NAMALWA (cell line): ENCODE data around the gene MAST2.
"Not testable (repeated sequence)": the region's sequence is repeated elsewhere in the genome, so short reads cannot be mapped to it uniquely, and the experiment has no call there.

Source experiments
- DNase-seq: peaks from one replicate; pipeline ENCODE4 v3.0.0-alpha.2; 2015; ENCODE audit warnings: low spot score

Gene MAST2

GRCh38 chr1:45938029-45938428 is 134.6 kb downstream of the MAST2 start:
- DNase-seq: no peak

GRCh38 chr1:45942411-45942810 is 139.0 kb downstream of the MAST2 start:
- DNase-seq: no peak

DNA sequence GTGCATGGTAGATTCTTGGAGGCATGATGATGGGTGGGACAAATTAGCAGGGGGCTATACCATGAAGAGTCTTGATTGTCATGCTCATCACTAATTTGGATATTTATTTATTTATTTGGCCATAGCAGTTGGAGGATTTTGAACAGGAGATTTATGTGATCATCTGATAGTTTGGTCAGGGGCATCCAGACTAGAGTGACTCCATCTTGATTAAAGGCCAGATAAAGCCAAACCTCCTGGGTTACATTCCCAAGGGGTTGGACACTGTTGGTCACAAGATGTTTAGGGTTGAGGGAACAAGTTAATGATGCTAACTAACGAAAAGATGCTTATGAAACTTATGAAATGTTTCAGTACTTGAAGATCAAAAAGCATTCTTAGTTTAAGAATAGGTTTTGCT is 139.8 kb downstream of the MAST2 start:
- DNase-seq: no peak

DNA sequence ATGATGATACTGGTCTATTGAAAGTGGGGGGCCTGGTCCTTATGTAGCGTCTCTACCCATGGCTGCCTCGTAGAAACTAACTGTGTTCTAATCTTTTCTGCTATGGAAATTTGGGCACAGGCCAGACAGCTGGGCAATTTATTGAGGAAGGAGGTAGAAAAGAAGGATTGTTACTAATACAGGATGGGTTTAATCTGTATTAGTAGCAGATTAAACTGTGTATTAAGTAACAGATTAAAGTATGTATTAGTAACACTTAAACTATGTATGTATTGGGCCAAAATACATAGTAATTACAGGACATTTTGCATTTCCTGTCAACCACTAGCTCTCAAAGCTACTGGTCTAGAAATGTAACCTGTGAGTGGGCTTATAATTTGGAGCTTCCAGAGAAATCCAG is 142.0 kb downstream of the MAST2 start:
- no peak for DNase-seq

- DNase-seq: not testable (repeated sequence)
These were observed 146.1 kb downstream of the MAST2 start for GRCh38 chr1:45949462-45949861.

- DNase-seq: no peak
These were observed 148.7 kb downstream of the MAST2 start for GRCh38 chr1:45952072-45952471.

DNA sequence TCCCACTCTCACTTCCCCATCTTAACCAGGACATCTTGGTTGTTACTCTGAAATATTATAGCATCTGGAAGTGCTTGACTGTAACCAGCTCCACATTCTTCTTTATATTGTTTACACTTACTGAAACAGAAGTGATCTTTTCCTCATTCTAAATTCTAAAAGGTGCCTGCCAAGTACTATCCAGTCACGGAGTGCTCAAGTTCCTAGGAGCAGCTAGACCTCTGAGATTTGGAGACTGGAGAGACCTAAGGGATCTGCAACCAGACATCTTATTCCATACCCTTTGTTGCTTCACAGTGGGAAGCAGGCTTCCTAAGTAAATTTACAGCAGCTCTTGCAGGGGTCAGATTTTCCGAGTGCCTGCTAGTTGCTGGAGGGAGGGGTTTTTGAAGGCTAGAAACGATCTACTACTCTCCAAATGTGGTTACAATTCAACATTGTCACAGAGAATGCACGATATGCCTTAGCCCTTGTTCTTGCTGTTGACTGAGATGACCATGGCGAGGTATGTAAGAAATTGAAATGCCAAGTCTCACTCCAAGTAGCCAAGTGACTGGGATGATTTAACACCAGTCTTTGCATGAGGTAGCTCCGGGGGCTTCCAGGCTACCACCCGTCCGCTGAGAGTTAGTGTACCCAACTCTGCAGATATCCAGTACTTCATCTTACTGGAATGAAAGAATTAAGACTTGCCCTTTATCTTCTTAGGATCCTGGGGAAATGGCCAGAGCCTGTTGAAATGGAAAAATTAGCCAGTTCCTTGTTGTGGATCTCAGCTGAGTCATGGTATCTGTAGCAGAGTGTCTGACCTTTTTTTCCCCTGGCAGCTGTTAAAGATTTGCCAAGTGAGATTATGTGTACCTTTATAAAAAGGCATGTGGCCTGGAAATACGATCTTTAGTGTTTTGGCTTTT is 150.8 kb downstream of the MAST2 start:
- DNase-seq: no peak

- no peak for DNase-seq
These were observed 154.3 kb downstream of the MAST2 start for GRCh38 chr1:45957684-45958083.

GRCh38 chr1:45958317-45958716 is 154.9 kb downstream of the MAST2 start:
- DNase-seq: no peak

GRCh38 chr1:45960930-45961715 is 157.7 kb downstream of the MAST2 start:
- DNase-seq: no peak

GRCh38 chr1:45961936-45962335 is 158.5 kb downstream of the MAST2 start:
- DNase-seq: not testable (repeated sequence)

GRCh38 chr1:45968941-45969666 is 165.7 kb downstream of the MAST2 start:
- DNase-seq: no peak

DNA sequence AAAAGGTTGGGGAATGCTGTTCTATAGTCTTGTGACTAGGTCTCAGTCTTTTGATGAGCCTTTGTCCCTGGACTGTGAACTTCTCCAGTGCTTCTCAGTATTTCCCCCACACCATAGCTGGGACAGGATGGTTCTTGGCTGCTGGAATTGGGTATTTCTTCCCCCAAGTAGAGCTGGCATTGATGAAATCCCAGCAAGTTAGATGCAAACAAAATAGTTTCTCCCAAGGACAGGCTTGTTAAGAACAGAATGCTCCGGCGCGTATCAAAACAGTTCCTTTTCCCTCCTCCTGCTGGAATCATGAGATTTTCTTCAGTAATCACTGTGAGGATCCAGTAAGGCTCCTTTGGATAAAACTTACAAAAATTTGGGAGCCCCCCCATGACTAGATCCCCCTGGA is 166.5 kb downstream of the MAST2 start:
- DNase-seq: no peak

- DNase-seq: no peak
These were observed 167.9 kb downstream of the MAST2 start for GRCh38 chr1:45971335-45971734.

DNA sequence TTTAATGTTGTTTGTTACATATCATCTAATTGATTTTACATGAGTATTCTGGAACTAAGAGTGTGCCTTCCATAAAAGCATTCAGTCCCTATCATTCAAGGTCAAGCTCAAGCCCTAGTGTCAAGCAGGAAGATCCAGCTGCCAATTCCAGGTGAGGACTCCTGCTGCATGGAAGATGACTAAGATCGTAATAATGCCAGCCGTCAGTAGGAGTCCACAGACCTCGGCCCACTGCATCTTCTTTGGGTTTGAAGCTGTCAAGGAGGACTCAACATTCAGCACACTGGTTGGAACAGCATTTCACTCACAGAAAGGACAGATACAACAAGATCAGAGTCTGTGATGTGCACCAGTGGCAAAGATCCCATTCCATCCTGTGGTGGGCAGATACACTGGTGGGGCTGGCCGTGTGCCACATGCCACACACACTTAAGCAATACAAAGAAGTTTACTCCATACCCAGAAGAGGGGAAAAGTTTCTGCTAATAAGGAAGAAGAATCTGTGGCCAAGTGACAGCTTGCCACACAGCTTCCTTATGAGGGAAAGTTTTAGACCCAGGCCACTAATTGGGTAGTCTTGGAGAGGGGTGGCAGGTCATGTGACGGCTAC is 168.6 kb downstream of the MAST2 start:
- DNase-seq: no peak

- DNase-seq: no peak
These were observed 169.2 kb downstream of the MAST2 start for GRCh38 chr1:45972621-45973020.

- DNase-seq: no peak
These were observed 169.7 kb downstream of the MAST2 start for GRCh38 chr1:45973121-45973520.

DNA sequence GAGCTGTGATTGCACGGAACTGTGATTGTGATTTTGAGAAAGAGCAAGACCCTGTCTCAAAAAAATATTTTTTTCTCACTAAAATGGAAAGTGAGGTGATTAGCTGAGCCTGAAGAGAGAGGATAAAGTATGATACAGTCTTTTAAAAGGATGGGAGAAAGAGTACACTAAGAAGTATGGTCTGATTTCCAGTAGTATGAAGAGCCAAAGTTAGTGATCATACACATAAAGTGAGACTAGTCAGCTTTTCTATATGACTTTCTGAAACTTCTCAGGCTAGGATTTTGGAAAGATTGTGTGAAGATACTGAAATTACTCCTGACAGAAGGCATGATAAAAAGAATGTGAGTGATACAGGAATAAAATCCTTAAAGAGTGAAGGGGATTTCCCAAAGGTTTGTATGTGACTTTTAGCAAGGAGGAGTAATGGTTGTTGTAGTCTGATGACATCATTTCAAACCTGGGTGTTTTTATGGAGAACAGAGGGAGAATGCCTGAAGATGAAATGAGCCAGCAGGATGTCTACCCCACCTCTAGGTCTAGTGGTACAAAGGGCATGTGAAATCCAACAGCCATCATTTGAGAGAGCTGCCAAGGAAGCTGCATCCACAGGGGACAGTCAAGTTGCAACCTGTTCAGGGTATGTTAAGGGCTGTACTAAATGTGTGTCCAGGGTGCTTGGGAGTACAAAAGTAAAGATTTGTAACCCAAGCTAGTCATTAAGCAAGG is 171.3 kb downstream of the MAST2 start:
- DNase-seq: no peak

DNA sequence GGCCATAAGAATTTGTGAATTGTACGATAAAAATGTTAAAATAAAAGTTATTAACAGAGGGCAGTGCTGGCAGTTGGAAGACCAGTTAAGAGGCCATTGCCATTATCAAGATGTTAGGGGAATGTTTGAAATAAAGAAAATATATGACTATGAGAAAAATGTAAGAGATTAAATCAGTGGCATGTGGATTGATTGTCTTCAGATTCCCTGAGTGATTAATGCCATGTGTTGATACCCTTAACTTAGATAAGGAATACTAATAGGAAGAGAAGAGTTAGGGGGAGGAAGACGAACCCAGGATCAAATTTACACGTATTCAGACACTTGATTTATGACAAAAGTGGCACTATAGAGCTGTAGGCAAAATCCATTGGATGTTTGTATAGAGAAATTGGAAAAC is 173.2 kb downstream of the MAST2 start:
- no peak for DNase-seq

- DNase-seq: no peak
These were observed 175.8 kb downstream of the MAST2 start for GRCh38 chr1:45979074-45979777.

DNA sequence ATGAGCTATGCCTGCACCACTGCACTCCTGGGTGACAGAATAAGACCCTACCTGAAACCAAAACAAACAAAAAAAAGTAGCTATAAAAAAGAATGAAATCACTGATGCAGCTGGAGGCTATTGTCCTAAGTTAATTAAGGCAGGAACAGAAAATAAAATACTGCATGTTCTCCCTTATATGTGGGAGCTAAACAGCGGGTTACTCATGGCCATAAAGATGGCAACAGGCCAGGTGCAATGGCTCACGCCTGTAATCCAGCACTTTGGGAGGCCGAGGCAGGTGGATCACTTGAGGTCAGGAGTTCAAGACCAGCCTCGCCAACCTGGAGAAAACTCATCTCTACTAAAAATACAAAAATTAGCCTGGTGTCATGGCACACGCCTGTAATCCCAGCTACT is 176.4 kb downstream of the MAST2 start:
- DNase-seq: no peak
